Spleen (tissue), 11 donors: ENCODE data around the gene TBC1D30. TPM values are rescaled to one million over a fixed set of nuclear protein-coding genes. Genes with fewer than 3 reads are reported as not detected.

Source experiments
- DNase-seq: peaks from one replicate; pipeline ENCODE4 v3.0.0-alpha.2; 2020
- H3K27ac ChIP-seq, 8 donors: fragments of 200-600 bp; sonication (generic) in 7 of 8; 1 replicate in 4 of 8; 2 replicates in 4 of 8; pipeline versions ENCODE4 v1.5.0 to v1.8.0; 2016 to 2021; ENCODE audit warnings: inconsistent platforms in 4 of 8, mild to moderate bottlenecking in 4 of 8, moderate library complexity in 1 of 8
- H3K27me3 ChIP-seq, 7 donors: fragments of 200-600 bp; sonication (generic) in 6 of 7; replicated peaks in 1 of 7; 1 replicate in 4 of 7; 2 replicates in 3 of 7; pipeline versions ENCODE4 v1.5.0 to v1.8.0; 2016 to 2021; ENCODE audit warnings: inconsistent platforms in 3 of 7, mild to moderate bottlenecking in 1 of 7
- H3K36me3 ChIP-seq, 6 donors: fragments of 200-600 bp; sonication (generic) in 5 of 6; 1 replicate in 4 of 6; 2 replicates in 2 of 6; pipeline versions ENCODE4 v1.5.0 to v1.8.0; 2016 to 2021; ENCODE audit warnings: inconsistent platforms in 2 of 6
- H3K4me1 ChIP-seq, 6 donors: fragments of 200-600 bp; sonication (generic) in 5 of 6; 1 replicate in 3 of 6; 2 replicates in 3 of 6; pipeline versions ENCODE4 v1.5.0 to v1.8.0; 2016 to 2021; ENCODE audit warnings: inconsistent platforms in 3 of 6
- H3K4me3 ChIP-seq, 8 donors: fragments of 200-600 bp; sonication (generic) in 7 of 8; 1 replicate in 4 of 8; 2 replicates in 4 of 8; pipeline versions ENCODE4 v1.5.0 to v1.8.0; 2016 to 2021; ENCODE audit warnings: inconsistent platforms in 4 of 8, mild to moderate bottlenecking in 4 of 8, moderate library complexity in 2 of 8
- H3K9me3 ChIP-seq, 8 donors: fragments of 200-600 bp; sonication (generic) in 7 of 8; 1 replicate in 4 of 8; 2 replicates in 4 of 8; pipeline versions ENCODE4 v1.5.0 to v1.8.0; 2016 to 2021; ENCODE audit warnings: inconsistent platforms in 4 of 8
- CTCF ChIP-seq, 11 experiments: fragments of 200-600 bp in 7 of 11; fragments of 450-650 bp in 4 of 11; sonication (generic) in 4 of 11; IDR thresholded peaks in 8 of 11; conservative IDR thresholded peaks in 3 of 11; 1 replicate in 7 of 11; 2 replicates in 4 of 11; pipeline versions ENCODE4 v1.4.0 to v1.8.0; 2016 to 2021; ENCODE audit warnings: antibody characterized with exemption in 11 of 11, inconsistent platforms in 4 of 11, mild to moderate bottlenecking in 1 of 11
- POLR2A ChIP-seq, 3 donors: fragments of 450-650 bp; IDR thresholded peaks; one replicate each; pipeline ENCODE4 v1.5.1; 2017; ENCODE audit warnings: antibody characterized with exemption in 3 of 3, mild to moderate bottlenecking in 1 of 3
- POLR2AphosphoS5 ChIP-seq, 3 donors: sonication (generic); formaldehyde crosslinking; IDR thresholded peaks; one replicate each; pipeline ENCODE4 v1.5.1; 2017; ENCODE audit warnings: antibody characterized with exemption in 3 of 3
- WGBS, 5 donors: extraction: QIAGEN DNeasy Blood & Tissue Kit in 3 of 5; methylation state at CpG; one replicate each; pipeline versions ENCODE4 v1.1.5 to v1.1.7; 2013 to 2018; 5-methylcytosine and 5-hydroxymethylcytosine counted together
- intact Hi-C: fragments of 100-400 bp; cut with DNase I; formaldehyde crosslinking; loops from one replicate; pipeline ENCODE4 v1.15.0; 2023; ENCODE audit warnings: low total_unique reads
- polyA plus RNA-seq, 3 donors: library from polyadenylated mRNA; stranded (reverse); fragments of 200-250 nt; gene quantifications; one replicate each; pipeline ENCODE4 v1.2.1, GENCODE V29; 2013
- total RNA-seq, 7 donors: library from RNA; depleted of rRNA in 3 of 7; stranded (reverse); fragments of >200 nt in 3 of 7; fragmentation: NEBNext Ultra II Directional in 4 of 7; extraction: Animal tissue kit (Norgen Biotek cat#: 25700) in 4 of 7; gene quantifications; one replicate each; pipeline versions ENCODE4 v1.1.0 to v1.2.1, GENCODE V29; 2016 to 2021
- donor health status: healthy with polysubstance abuse.
- donor health status: DM: no; HTN: no; CAD: no; lungs with moderate emphysema.
- donor health status: DM: no; HTN: no; CAD: no.
- donor health status: Bipolar disorder and iron deficiency.
- donor health status: healthy.
- donor health status: DM: no; HTN: no; CAD: no.
- donor health status: DM: yes; HTN: yes; CAD: no.

TBC1D30 gene
- total and polyA plus RNA-seq, 10 donors = 1.3 to 15.7 (median 8.4) TPM

- DNase-seq = no peak
- WGBS, 5 donors = 90 to 95% (median 93%) methylated on average over 4 of the region's 4 CpGs
- H3K27ac ChIP-seq = no peak overlapping the region
- intact Hi-C loops = no loop called here
- no peak overlapping the region for H3K4me3 ChIP-seq
- no peaks in the 10 kb centered on the region for H3K9me3 ChIP-seq
- TF ChIP-seq POLR2A (IDR thresholded peaks at IDR 0.05) (no peak), POLR2AphosphoS5 (IDR thresholded peaks at IDR 0.05) (no peak), CTCF (IDR thresholded peaks at IDR 0.05 in 8 of 11, conservative IDR thresholded peaks at IDR 0.05 in 3 of 11) (no peak)
- H3K27me3 ChIP-seq = peaks cover 0 to 11% (median 0%) of the 10 kb centered on the region in 7 donors
- no peaks in the 10 kb centered on the region for H3K4me1 ChIP-seq
- H3K36me3 ChIP-seq = no peaks in the 10 kb centered on the region
Measured at GRCh38 chr12:64860446-64860998, 36.1 kb downstream of the TBC1D30 start.

- DNase-seq = no peak
- intact Hi-C loops = no loop called here
- no peaks in the 10 kb centered on the region for H3K9me3 ChIP-seq
- no peaks in the 10 kb centered on the region for H3K36me3 ChIP-seq
- H3K4me1 ChIP-seq = no peaks in the 10 kb centered on the region
- H3K27ac ChIP-seq = no peak overlapping the region
- TF ChIP-seq POLR2A (IDR thresholded peaks at IDR 0.05) = no peak
- no peak for TF ChIP-seq CTCF (IDR thresholded peaks at IDR 0.05 in 8 of 11, conservative IDR thresholded peaks at IDR 0.05 in 3 of 11)
- TF ChIP-seq POLR2AphosphoS5 (IDR thresholded peaks at IDR 0.05) = no peak
- no peak overlapping the region for H3K4me3 ChIP-seq
- WGBS, 5 donors = 62 to 84% (median 73%) methylated on average over 5 of the region's 5 CpGs
- H3K27me3 ChIP-seq = peaks cover 0 to 11% (median 0%) of the 10 kb centered on the region in 7 donors
Measured at GRCh38 chr12:64864319-64864718, 39.9 kb downstream of the TBC1D30 start.

- H3K4me1 ChIP-seq = no peaks in the 10 kb centered on the region
- H3K9me3 ChIP-seq = peaks cover 0 to 2% (median 0%) of the 10 kb centered on the region in 8 donors
- H3K27me3 ChIP-seq = no peaks in the 10 kb centered on the region
- H3K36me3 ChIP-seq = no peaks in the 10 kb centered on the region
- DNase-seq = no peak
- WGBS, 5 donors = 86 to 94% (median 91%) methylated on average over 15 to 17 of the region's 17 CpGs
- no peak overlapping the region for H3K27ac ChIP-seq
- no peak for TF ChIP-seq CTCF (IDR thresholded peaks at IDR 0.05 in 8 of 11, conservative IDR thresholded peaks at IDR 0.05 in 3 of 11)
- no peak for TF ChIP-seq POLR2AphosphoS5 (IDR thresholded peaks at IDR 0.05)
- TF ChIP-seq POLR2A (IDR thresholded peaks at IDR 0.05) = no peak
- H3K4me3 ChIP-seq = no peak overlapping the region
- intact Hi-C loops = no loop called here
Measured at GRCh38 chr12:64875186-64875585, 50.7 kb downstream of the TBC1D30 start.

- H3K9me3 ChIP-seq = peaks cover 0 to 6% (median 0%) of the 10 kb centered on the region in 8 donors
- H3K27me3 ChIP-seq = no peaks in the 10 kb centered on the region
- H3K4me3 ChIP-seq = no peak overlapping the region
- no peaks in the 10 kb centered on the region for H3K4me1 ChIP-seq
- 85 to 93% (median 89%) methylated on average over 12 of the region's 12 CpGs for WGBS, 5 donors
- H3K27ac ChIP-seq = no peak overlapping the region
- no peak for DNase-seq
- intact Hi-C loops = no loop called here
- no peak for TF ChIP-seq CTCF (IDR thresholded peaks at IDR 0.05 in 8 of 11, conservative IDR thresholded peaks at IDR 0.05 in 3 of 11)
- TF ChIP-seq POLR2AphosphoS5 (IDR thresholded peaks at IDR 0.05) = no peak
- no peak for TF ChIP-seq POLR2A (IDR thresholded peaks at IDR 0.05)
- no peaks in the 10 kb centered on the region for H3K36me3 ChIP-seq
Measured at GRCh38 chr12:64876388-64877071, 52.1 kb downstream of the TBC1D30 start.
